Common myeloid progenitor, CD34-positive (primary cell): ENCODE measurements around the gene CLTCL1.
"Not testable (repeated sequence)": the region's sequence is repeated elsewhere in the genome, so short reads cannot be mapped to it uniquely, and the experiment has no call there.

Experiments used
- CTCF ChIA-PET: fragments of 350-600 bp; sonication (Branson Sonifier 250); formaldehyde crosslinking; loops from one replicate; lab custom pipeline; 2021; ENCODE audit warnings: antibody characterized with exemption; lab: Charles Lee
- POLR2A ChIA-PET: fragments of 350-600 bp; sonication (Branson Sonifier 250); formaldehyde crosslinking; loops from one replicate; lab custom pipeline; 2021; ENCODE audit warnings: antibody characterized with exemption; lab: Charles Lee
- DNase-seq, 3 donors: peaks; one replicate each; pipeline versions ENCODE4 v3.0.0 to v3.0.0-alpha.2; 2013
- H3K27ac ChIP-seq, 2 experiments: 1 replicate in 1 of 2; 2 replicates in 1 of 2; pipeline ENCODE4 v1.7.0; 2013; ENCODE audit warnings: inconsistent platforms in 2 of 2, low read length in 2 of 2, mild to moderate bottlenecking in 2 of 2, low read depth in 1 of 2, moderate library complexity in 1 of 2; ENCODE audit not compliant: severe bottlenecking in 2 of 2, insufficient read depth in 1 of 2, poor library complexity in 1 of 2
- H3K27me3 ChIP-seq, 5 experiments: replicated peaks in 2 of 5; 1 replicate in 3 of 5; 2 replicates in 2 of 5; pipeline versions ENCODE4 v1.6.1 to v1.7.0; 2013; ENCODE audit warnings: low read length in 4 of 5, mild to moderate bottlenecking in 2 of 5, moderate library complexity in 2 of 5, inconsistent platforms in 1 of 5; ENCODE audit not compliant: insufficient read depth in 5 of 5, control insufficient read depth in 4 of 5
- H3K36me3 ChIP-seq, 4 experiments: 1 replicate in 2 of 4; 2 replicates in 2 of 4; pipeline versions ENCODE4 v1.6.1 to v1.7.0; 2013; ENCODE audit warnings: low read length in 3 of 4, control low read depth in 1 of 4, mild to moderate bottlenecking in 1 of 4; ENCODE audit not compliant: control insufficient read depth in 4 of 4, insufficient read depth in 4 of 4
- H3K4me1 ChIP-seq, 4 experiments: 1 replicate in 3 of 4; 2 replicates in 1 of 4; pipeline versions ENCODE4 v1.6.1 to v1.7.1; 2013; ENCODE audit warnings: low read length in 3 of 4, mild to moderate bottlenecking in 3 of 4, control low read depth in 1 of 4, inconsistent platforms in 1 of 4, moderate library complexity in 1 of 4; ENCODE audit not compliant: control insufficient read depth in 4 of 4, insufficient read depth in 4 of 4; ENCODE audit errors: control extremely low read depth in 1 of 4
- H3K4me3 ChIP-seq, 7 experiments: 1 replicate in 4 of 7; 2 replicates in 3 of 7; pipeline versions ENCODE4 v1.5.1 to v1.7.0; 2013; ENCODE audit warnings: mild to moderate bottlenecking in 7 of 7, low read length in 6 of 7, moderate library complexity in 6 of 7, inconsistent platforms in 2 of 7, low read depth in 2 of 7, control low read depth in 1 of 7; ENCODE audit not compliant: insufficient read depth in 4 of 7, control insufficient read depth in 1 of 7; ENCODE audit errors: extremely low read depth in 1 of 7
- H3K9me3 ChIP-seq, 5 experiments: 1 replicate in 4 of 5; 2 replicates in 1 of 5; pipeline versions ENCODE4 v1.6.1 to v1.7.1; 2013; ENCODE audit warnings: low read length in 4 of 5, mild to moderate bottlenecking in 2 of 5, inconsistent platforms in 1 of 5, low read depth in 1 of 5, moderate library complexity in 1 of 5; ENCODE audit not compliant: control insufficient read depth in 4 of 5, insufficient read depth in 2 of 5; ENCODE audit errors: control extremely low read depth in 1 of 5
- WGBS: methylation state at CpG from one replicate; pipeline ENCODE4 v1.1.5; 2013; ENCODE audit not compliant: insufficient coverage; 5-methylcytosine and 5-hydroxymethylcytosine counted together

CLTCL1 gene

DNA sequence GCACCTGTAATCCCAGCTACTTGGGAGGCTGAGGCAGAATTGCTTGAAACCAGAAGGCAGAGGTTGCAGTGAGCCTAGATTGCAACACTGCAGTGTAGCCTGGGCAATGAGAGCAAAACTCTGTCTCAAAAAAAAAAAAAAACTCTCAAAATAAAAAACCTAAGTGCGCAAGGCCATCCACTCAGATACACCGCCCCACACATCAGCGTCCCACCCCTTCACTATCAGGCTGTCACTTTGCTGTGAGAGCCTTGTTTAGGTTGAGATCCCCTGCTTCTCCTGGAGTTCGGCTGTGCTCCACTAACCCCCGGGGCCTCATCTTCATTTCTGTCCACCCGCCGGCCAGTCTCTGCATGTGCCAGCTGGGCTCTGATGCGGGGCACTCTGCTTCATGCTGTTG, 125.1 kb downstream of the CLTCL1 start:
- CTCF ChIA-PET = no interaction called here
- Histone ChIP-seq H3K4me1 (peaks cover 0 to 16% (median 13%) of the 10 kb centered on the region in 4 experiments), H3K36me3 (no peaks in the 10 kb centered on the region), H3K9me3 (no peaks in the 10 kb centered on the region), H3K4me3 (no peak overlapping the region), H3K27ac (no peak overlapping the region), H3K27me3 (peaks cover 0 to 54% (median 29%) of the 10 kb centered on the region in 5 experiments)
- no peak for DNase-seq
- WGBS = 87% methylated on average over 8 of the region's 8 CpGs
- POLR2A ChIA-PET = no interaction called here

DNA sequence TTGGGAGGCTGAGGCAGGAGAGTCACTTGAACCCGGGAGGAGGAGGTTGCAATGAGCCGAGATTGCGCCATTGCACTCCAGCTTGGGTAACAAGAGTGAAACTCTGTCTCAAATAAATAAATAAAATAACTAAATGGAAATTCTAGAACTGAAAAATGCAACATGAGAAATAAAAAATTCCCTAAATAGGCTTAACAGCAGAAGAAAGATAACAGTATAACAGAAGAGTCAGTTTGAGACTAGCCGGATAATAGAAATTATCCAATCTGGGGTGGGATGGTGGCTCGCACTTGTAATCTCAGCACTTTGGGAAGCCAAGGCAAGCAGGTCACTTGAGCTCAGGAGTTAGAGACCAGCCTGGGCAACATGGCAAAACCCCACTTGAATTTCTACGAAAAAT, 127.1 kb downstream of the CLTCL1 start:
- H3K36me3 ChIP-seq = no peaks in the 10 kb centered on the region
- no peak overlapping the region for H3K27ac ChIP-seq
- CTCF ChIA-PET = no interaction called here
- POLR2A ChIA-PET = no interaction called here
- no peak for DNase-seq
- H3K9me3 ChIP-seq = no peaks in the 10 kb centered on the region
- H3K27me3 ChIP-seq = peaks cover 0 to 36% (median 17%) of the 10 kb centered on the region in 5 experiments
- H3K4me1 ChIP-seq = peaks cover 0 to 3% (median 1%) of the 10 kb centered on the region in 4 experiments
- WGBS = 96% methylated on average over 3 of the region's 6 CpGs
- H3K4me3 ChIP-seq = no peak overlapping the region

DNA sequence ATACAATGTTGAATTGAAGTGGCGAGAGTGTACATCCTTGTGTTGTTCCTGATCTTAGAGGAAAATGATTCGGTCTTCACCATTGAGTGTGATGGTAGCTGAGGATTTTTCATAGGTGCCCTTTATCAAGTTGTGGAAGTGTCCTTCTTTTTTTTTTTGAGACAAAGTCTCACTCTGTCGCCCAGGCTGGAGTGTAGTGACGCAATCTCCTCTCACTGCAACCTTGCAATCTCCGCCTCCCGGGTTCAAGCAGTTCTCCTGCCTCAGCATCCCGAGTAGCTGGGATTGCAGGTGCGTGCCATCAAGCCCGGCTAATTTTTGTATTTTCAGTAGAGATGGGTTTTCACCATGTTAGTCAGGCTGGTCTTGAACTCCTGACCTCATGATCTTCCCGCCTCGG, 132.9 kb downstream of the CLTCL1 start:
- CTCF ChIA-PET = interaction anchor here (1.1 kb wide), 2 partner anchors 9 to 10 kb away, joined by 3 read pairs; no protein-coding TSS in a partner anchor
- peaks cover 0 to 13% (median 6%) of the 10 kb centered on the region in 5 experiments for H3K27me3 ChIP-seq
- 90% methylated on average over 5 of the region's 11 CpGs for WGBS
- H3K4me1 ChIP-seq, H3K36me3 ChIP-seq, H3K4me3 ChIP-seq, POLR2A ChIA-PET, H3K27ac ChIP-seq, H3K9me3 ChIP-seq, DNase-seq: not testable (repeated sequence)

DNA sequence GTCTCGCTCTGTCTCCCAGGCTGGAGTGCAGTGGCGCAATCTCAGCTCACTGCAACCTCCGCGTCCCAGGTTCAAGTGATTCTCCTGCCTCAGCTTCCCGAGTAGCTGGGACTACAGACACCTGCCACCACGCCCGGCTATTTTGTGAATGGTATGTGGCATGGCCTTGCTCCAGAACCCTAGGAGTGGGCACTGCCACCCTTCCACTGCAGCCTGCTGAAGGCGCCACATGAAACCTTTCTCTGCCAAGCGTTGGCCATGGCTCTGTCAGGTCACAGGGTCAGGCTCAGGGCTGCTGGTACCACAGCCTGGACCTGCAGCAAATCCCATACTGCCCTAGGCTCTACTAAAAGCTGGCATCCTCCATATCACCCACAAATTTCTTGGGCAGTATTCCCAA, 135.4 kb downstream of the CLTCL1 start:
- Histone ChIP-seq H3K9me3 (peaks cover 0 to 15% (median 2%) of the 10 kb centered on the region in 5 experiments), H3K27me3 (peaks cover 0 to 35% (median 18%) of the 10 kb centered on the region in 5 experiments)
- H3K4me1 ChIP-seq, POLR2A ChIA-PET, H3K27ac ChIP-seq, DNase-seq, H3K4me3 ChIP-seq, H3K36me3 ChIP-seq: not testable (repeated sequence)
- CTCF ChIA-PET = interaction anchor here (2.0 kb wide), 1 partner anchor 12 kb away, joined by 7 read pairs; the partner anchor contains the start of gene ESS2
- WGBS = 92% methylated on average over 6 of the region's 9 CpGs

DNA sequence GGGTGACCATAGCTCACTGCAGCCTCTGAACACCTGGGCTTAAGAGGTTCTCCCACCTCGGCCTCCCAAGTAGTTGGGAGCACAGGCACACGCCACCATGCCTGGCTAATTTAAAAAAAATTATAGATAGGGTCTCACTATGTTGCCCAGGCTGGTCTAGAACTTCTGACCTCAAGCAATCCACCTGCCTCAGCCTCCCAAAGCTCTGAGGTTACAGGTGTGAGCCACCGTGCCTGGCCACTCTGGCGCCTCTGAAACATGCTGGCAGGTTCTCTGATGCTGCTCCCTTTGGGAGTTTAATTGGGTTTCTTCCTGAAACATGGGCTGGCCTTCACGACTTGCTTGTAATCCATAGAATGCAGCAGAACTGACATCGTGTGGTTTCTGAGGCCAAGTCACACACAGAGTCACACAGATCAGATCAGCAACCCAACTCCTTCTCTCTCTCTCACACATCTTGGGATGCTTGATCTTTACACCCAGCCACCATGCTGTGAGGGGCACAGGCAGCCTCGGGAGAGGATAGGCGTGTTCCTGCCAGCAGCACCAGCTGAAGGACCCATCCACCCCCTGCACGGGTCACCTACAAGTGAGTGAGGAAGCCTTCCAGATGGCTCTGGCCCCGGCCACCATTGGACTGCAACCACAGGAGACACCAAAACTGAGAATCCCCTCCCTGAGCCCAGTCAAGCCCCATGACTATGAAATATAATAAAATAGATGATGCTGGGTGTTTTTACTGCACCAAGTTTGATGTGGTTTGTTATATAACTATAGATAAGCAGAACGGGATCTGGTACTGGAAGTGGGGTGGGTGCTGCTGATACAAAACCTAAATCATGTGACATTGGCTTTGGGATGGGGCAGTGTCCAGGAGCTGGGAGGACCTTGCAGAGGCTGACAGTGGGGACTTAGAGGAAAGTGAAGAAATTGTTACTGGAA, 138.3 kb downstream of the CLTCL1 start:
- Histone ChIP-seq H3K36me3 (no peaks in the 10 kb centered on the region), H3K9me3 (peaks cover 0 to 15% (median 2%) of the 10 kb centered on the region in 5 experiments), H3K27ac (no peak overlapping the region), H3K27me3 (peaks cover 0 to 60% (median 31%) of the 10 kb centered on the region in 5 experiments), H3K4me1 (peaks cover 0 to 14% (median 6%) of the 10 kb centered on the region in 4 experiments), H3K4me3 (no peak overlapping the region)
- 53% methylated on average over 5 of the region's 11 CpGs for WGBS
- POLR2A ChIA-PET = interaction anchor here (0.6 kb wide), 1 partner anchor 90 kb away, joined by 4 read pairs; no protein-coding TSS in a partner anchor
- CTCF ChIA-PET = interaction anchor here (1.1 kb wide), 1 partner anchor 14 kb away, joined by 3 read pairs; no protein-coding TSS in a partner anchor
- peak in 1 of 3 donors; percentile 34 for DNase-seq

DNA sequence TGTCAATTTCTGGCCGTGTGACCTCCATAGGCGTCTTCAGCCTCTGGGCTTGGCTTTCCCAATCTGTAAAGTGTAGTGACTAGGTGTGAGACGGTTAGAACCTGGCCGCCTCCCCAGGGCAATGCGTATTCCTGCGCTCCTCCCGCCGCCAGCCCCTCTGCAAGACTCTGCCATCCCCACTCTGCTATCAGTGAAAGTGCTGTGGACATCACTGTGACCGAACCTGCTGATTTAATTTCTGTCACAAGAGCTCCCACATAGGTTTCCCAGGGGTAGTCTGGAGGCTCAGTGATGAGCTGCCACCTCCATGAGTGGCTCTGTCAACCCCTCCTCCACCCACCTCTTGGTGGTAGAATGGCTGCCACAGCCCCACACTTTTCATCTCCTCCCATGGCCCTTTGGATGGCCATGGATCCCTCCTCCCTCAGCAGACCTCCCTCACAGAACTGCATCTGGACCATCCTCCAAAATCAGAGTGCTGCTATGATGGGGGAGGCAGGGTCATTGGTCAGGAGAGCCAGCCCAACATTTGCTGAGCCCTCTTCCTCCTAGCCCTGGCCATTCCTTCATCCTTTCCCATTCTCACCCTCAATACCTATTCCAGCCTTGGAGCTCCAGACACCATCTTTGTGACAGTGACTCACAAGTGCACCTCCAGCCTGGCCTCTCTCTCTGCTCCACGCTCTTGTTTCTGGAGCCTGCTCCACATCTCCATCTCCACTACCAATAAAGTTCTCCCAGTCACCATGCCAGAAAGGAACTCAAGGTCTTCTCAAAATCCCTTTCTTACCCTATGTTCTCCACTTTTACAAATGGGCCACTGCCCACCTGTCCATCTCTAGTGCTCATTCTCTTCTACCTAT, 140.0 kb downstream of the CLTCL1 start:
- ChIA-PET CTCF (interaction anchor here (1.1 kb wide), 2 partner anchors 16 to 18 kb away, joined by 3 to 4 read pairs; no protein-coding TSS in a partner anchor), POLR2A (interaction anchor here (0.7 kb wide), 1 partner anchor 71 kb away, joined by 3 read pairs; no protein-coding TSS in a partner anchor)
- Histone ChIP-seq H3K9me3 (peaks cover 0 to 15% (median 2%) of the 10 kb centered on the region in 5 experiments), H3K27ac (no peak overlapping the region), H3K36me3 (no peaks in the 10 kb centered on the region), H3K4me1 (peaks cover 0 to 14% (median 6%) of the 10 kb centered on the region in 4 experiments), H3K4me3 (no peak overlapping the region), H3K27me3 (peaks cover 0 to 76% (median 43%) of the 10 kb centered on the region in 5 experiments)
- WGBS = 87% methylated on average over 3 of the region's 10 CpGs
- no peak for DNase-seq
